ENCODE results near the gene WDR64. TPM values are rescaled to one million over a fixed set of nuclear protein-coding genes. Genes with fewer than 3 reads are reported as not detected.

WDR64 gene
- total RNA-seq, 1 donor from 2014 or later: 0.07 TPM

GRCh38 chr1:241608379-241609033 lies 43.6 kb upstream of the WDR64 start:
- no peaks in the 10 kb centered on the region for H3K36me3 Mint-ChIP-seq (ENCODE audit: insufficient read depth)
- TF ChIP-seq CTCF (IDR thresholded peaks at IDR 0.05; ENCODE audit: unreplicated experiment): no peak
- H3K4me1 Mint-ChIP-seq (ENCODE audit: low read depth): peaks cover 10% of the 10 kb centered on the region
- H3K9me3 Mint-ChIP-seq (ENCODE audit: low read depth): no peaks in the 10 kb centered on the region
- no peaks in the 10 kb centered on the region for H3K27me3 Mint-ChIP-seq
- DNase-seq (ENCODE audit: low spot score, unreplicated experiment): no peak
- no peak overlapping the region for H3K27ac Mint-ChIP-seq
- H3K4me3 Mint-ChIP-seq (ENCODE audit: low read depth): no peak overlapping the region

GRCh38 chr1:241610056-241610815 lies 41.8 kb upstream of the WDR64 start:
- no peaks in the 10 kb centered on the region for H3K27me3 Mint-ChIP-seq
- no peaks in the 10 kb centered on the region for H3K9me3 Mint-ChIP-seq (ENCODE audit: low read depth)
- DNase-seq (ENCODE audit: low spot score, unreplicated experiment): no peak
- peaks cover 10% of the 10 kb centered on the region for H3K4me1 Mint-ChIP-seq (ENCODE audit: low read depth)
- no peaks in the 10 kb centered on the region for H3K36me3 Mint-ChIP-seq (ENCODE audit: insufficient read depth)
- no peak overlapping the region for H3K4me3 Mint-ChIP-seq (ENCODE audit: low read depth)
- H3K27ac Mint-ChIP-seq: no peak overlapping the region
- TF ChIP-seq CTCF (IDR thresholded peaks at IDR 0.05; ENCODE audit: unreplicated experiment): no peak

- no peaks in the 10 kb centered on the region for H3K9me3 Mint-ChIP-seq (ENCODE audit: low read depth)
- no peak for DNase-seq (ENCODE audit: low spot score, unreplicated experiment)
- H3K27me3 Mint-ChIP-seq: no peaks in the 10 kb centered on the region
- no peak overlapping the region for H3K4me3 Mint-ChIP-seq (ENCODE audit: low read depth)
- H3K36me3 Mint-ChIP-seq (ENCODE audit: insufficient read depth): no peaks in the 10 kb centered on the region
- peak; percentile 75 for TF ChIP-seq CTCF (IDR thresholded peaks at IDR 0.05; ENCODE audit: unreplicated experiment)
- peaks cover 14% of the 10 kb centered on the region for H3K4me1 Mint-ChIP-seq (ENCODE audit: low read depth)
- H3K27ac Mint-ChIP-seq: no peak overlapping the region
Observed at GRCh38 chr1:241611063-241611462, 41.0 kb upstream of the WDR64 start.

GRCh38 chr1:241611736-241612135 lies 40.3 kb upstream of the WDR64 start:
- DNase-seq (ENCODE audit: low spot score, unreplicated experiment): no peak
- H3K36me3 Mint-ChIP-seq (ENCODE audit: insufficient read depth): no peaks in the 10 kb centered on the region
- no peak overlapping the region for H3K27ac Mint-ChIP-seq
- H3K4me3 Mint-ChIP-seq (ENCODE audit: low read depth): no peak overlapping the region
- no peak for TF ChIP-seq CTCF (IDR thresholded peaks at IDR 0.05; ENCODE audit: unreplicated experiment)
- no peaks in the 10 kb centered on the region for H3K9me3 Mint-ChIP-seq (ENCODE audit: low read depth)
- peaks cover 14% of the 10 kb centered on the region for H3K4me1 Mint-ChIP-seq (ENCODE audit: low read depth)
- no peaks in the 10 kb centered on the region for H3K27me3 Mint-ChIP-seq

GRCh38 chr1:241612533-241613477 lies 39.3 kb upstream of the WDR64 start:
- DNase-seq (ENCODE audit: low spot score, unreplicated experiment): no peak
- Mint-ChIP-seq H3K27ac (no peak overlapping the region), H3K4me3 (ENCODE audit: low read depth) (no peak overlapping the region)

More at GRCh38 chr1:241612533-241613477, 39.3 kb upstream of the WDR64 start:
- Mint-ChIP-seq H3K27me3 (no peaks in the 10 kb centered on the region), H3K9me3 (ENCODE audit: low read depth) (no peaks in the 10 kb centered on the region), H3K4me1 (ENCODE audit: low read depth) (peaks cover 14% of the 10 kb centered on the region), H3K36me3 (ENCODE audit: insufficient read depth) (no peaks in the 10 kb centered on the region)
- no peak for TF ChIP-seq CTCF (IDR thresholded peaks at IDR 0.05; ENCODE audit: unreplicated experiment)

Data from progenitor cell of endocrine pancreas (in vitro differentiated cells).